Colon (tissue), 2 donors: ENCODE results near the gene SLC39A10.
A peak's percentile ranks its signal among the peaks of the same experiment; 100 is the strongest.

Source experiments
- FAIRE-seq: peaks from 2 replicates; lab custom pipeline; 2012; peaks lifted over from hg19 to GRCh38; lab: Jason Lieb, UNC
- donor health status: control.
- donor health status: control.

The SLC39A10 gene

GRCh38 chr2:195722075-195722474, 65.0 kb downstream of the SLC39A10 start:
- FAIRE-seq: no peak

- FAIRE-seq: no peak
Measured at GRCh38 chr2:195727106-195727505, 70.1 kb downstream of the SLC39A10 start.

DNA sequence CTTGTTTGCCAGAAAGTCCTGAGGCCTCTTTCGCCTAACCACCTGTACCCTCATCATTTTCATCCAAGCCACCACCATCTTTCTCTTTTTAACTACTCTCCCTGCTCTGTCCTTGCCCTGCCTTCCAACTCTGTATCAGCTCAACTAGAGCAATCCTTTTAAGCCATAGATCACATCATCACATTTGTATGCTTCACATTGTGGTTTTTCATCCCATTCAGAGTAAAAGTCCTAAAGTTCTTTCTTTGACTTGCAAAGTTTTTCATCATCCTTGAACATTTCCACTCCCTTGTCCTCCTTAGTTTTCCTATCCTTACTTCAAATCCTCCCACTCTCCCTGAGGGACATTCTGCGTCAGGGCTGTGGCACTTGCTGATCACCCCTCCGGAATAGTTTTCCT, 73.9 kb downstream of the SLC39A10 start:
- FAIRE-seq: no peak

- no peak for FAIRE-seq
Measured at GRCh38 chr2:195732574-195732973, 75.5 kb downstream of the SLC39A10 start.

DNA sequence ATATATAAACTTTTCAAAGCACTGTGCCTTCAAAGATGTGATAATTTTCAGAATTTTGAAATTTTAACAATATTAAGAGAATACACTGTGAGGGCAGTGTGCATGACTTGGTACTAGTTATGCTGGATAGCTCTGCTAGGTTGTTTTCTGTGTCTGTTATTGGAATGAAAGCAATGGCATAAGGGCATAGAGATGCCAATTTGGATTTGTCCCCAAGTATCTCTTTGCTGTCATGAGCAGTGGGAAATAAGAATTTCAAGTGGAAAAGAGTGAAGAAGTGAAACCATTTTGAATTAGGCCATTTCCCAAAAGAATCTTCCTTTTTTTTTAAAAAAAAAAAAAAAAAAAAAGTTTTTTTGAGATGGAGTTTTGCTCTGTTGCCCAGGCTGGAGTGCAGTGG, 76.8 kb downstream of the SLC39A10 start:
- FAIRE-seq: no peak

- no peak for FAIRE-seq
Measured at GRCh38 chr2:195734395-195734794, 77.4 kb downstream of the SLC39A10 start.

- FAIRE-seq: no peak
Measured at GRCh38 chr2:195734931-195735330, 77.9 kb downstream of the SLC39A10 start.

DNA sequence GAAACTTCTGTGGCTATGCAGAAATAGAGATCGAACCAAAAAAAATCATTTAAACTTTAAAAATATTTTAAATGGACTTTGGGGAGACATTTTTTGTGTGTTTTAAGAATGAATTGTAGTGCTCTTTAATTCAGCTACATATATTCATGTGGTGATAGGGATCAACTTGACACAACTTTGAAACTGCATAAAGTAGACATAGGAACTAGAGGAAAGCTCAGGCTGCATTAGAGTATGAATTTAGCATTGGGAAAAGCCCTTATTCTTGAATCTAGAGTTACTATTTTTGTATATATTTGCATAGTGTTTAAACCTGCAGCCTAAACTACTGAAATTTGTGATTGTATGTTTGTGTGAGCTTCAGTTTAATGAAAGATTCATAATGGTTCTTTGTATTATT, 78.3 kb downstream of the SLC39A10 start:
- FAIRE-seq: no peak

GRCh38 chr2:195737511-195738325, 80.7 kb downstream of the SLC39A10 start:
- no peak for FAIRE-seq

DNA sequence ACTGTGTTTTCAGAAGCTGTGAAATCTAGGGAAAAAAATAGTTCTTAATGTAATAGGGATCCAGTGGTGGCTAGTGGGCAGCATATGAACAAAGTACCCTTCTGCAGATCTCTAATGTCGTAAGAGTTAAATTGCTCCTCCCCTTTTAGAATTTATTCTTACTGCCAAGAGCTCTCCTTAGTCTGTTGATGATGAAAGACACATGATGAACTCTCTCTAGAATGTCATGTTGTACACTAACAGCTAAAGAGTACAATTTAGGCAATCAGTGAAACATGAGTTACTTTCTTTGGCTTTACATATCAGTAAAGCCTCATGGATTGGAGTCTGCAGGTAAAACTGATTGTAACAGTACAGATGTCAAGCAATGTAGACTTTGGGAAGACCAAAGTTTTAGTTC, 84.2 kb downstream of the SLC39A10 start:
- FAIRE-seq: no peak

GRCh38 chr2:195756218-195756942, 99.4 kb downstream of the SLC39A10 start:
- FAIRE-seq: no peak

- no peak for FAIRE-seq
Measured at GRCh38 chr2:195758846-195759245, 101.8 kb downstream of the SLC39A10 start.

- no peak for FAIRE-seq
Measured at GRCh38 chr2:195759877-195760276, 102.9 kb downstream of the SLC39A10 start.

DNA sequence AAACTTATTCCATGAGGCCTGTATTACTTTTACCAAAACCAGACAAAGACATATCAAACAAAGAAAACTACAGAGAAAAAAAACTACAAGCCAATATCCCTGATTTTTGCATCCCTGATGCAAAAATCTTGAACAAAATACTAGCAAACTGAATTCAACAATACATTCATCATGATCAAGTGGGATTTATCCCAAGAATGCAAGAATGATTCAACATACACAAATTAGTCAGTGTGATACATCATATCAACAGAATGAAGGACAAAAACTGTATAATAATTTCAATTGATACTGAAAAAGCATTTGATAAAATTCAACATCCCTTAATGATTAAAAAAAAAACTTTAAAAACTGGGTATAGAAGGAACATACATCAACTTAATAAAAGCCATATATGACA, 106.8 kb downstream of the SLC39A10 start:
- FAIRE-seq: no peak

DNA sequence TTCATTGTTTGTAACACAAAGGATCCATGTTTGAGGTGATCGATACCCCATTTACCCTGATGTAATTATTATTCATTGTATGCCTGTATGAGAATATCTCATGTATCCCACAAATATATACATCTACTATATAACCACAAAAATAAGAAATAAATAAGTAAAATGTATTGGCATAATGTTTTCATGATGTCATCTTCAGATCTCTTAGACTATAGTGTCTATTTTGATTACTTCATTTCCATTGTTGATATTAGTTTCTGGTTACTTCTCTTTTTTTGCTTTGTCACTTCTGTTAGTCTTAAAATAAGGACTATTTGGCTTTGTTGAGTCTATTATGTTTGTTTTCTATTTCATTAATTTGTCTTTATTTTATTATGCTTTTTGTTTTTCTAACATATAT, 109.7 kb downstream of the SLC39A10 start:
- no peak for FAIRE-seq

GRCh38 chr2:195768431-195768830, 111.4 kb downstream of the SLC39A10 start:
- no peak for FAIRE-seq

DNA sequence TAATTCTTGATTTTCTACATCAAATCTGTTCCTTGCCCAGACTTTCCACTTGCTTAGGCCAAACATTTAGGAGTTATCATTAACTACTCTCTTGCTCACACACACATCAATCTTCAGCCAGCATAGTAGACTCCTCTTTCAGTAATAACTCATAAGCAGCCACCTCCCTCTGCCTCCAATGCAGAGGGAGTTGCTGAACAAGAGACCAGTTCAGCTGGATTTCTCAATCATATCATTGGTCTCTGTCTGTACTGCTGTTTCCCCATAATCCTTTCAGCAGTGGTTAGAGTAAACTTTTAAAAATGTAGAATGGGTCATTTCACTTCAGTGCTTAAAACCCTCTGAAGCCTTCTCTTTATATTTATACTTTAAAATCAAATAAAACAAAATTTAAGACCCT, 112.9 kb downstream of the SLC39A10 start:
- FAIRE-seq: no peak

DNA sequence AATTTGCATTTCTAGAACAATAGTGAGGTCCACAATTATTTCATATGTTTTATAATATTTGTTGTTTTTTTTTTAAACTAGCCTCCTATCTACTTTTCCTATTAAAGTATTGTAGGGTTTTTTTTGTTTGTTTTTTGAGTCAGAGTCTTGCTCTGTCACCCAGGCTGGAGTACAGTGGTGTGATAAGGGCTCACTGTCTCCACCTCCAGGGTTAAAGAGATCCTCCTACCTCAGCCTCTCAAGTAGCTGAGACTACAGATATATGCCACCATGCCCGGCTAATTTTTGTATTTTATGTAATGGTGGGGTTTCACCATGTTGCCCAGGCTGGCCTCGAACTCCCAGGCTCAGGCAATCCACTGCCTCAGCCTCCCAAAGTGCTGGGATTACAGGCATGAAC, 122.5 kb downstream of the SLC39A10 start:
- FAIRE-seq: no peak

DNA sequence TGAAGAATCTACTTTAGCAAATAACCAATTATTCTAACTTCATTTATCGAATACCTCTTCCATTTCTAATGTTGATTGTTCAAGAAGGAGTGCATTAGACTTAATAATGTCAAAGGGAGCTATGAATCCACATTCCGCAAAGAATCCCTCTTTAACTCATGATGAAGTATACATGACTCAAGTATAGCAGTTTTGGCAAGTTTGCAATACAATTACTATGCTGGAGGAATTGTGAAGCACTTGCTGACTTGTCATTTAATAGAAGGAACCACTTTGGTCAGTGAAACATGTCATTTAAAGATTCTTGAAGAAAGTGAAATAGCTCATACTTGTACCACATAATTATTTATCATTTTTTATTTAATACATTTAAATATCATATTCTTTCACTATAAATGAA, 125.1 kb downstream of the SLC39A10 start:
- peak; percentile 5 for FAIRE-seq
